ENCODE results near the gene BHLHA15.

The BHLHA15 gene

DNA sequence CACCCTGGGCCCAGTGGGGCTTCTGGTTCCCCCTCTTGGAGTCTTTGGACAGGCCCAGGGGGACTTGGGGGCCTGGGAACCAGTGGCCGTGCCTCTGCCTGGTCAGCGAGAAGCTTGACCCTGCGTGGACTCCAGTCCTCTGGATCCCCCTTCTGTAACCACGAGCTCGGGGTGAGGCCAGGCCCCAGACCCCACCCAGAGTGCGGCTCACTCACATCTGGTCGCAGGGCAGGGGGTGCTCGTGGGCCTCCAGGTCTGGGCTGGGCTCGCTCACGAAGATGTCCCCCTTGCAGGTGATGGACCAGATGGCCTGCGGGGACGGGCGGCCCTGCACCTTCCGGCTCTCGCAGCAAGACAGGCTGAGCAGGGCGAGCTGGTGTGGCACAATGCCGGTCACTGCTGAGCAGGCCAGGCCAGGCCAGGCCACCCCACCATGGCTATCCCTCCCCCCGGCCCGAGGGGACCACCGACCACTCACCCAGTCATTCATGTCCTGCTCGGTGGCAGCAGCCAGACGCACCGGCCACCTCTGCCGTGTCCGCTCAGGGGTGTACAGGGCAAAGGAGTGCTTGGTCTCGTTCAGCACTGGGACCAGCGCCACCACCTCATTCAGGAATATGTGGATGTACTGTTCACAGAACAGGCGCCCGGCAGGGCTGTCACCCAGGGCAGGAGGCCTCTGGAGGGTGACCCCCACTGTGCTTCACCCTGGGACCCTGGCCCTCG lies 19.7 kb downstream of the BHLHA15 start:
- TF ChIP-seq, protein P1, sequence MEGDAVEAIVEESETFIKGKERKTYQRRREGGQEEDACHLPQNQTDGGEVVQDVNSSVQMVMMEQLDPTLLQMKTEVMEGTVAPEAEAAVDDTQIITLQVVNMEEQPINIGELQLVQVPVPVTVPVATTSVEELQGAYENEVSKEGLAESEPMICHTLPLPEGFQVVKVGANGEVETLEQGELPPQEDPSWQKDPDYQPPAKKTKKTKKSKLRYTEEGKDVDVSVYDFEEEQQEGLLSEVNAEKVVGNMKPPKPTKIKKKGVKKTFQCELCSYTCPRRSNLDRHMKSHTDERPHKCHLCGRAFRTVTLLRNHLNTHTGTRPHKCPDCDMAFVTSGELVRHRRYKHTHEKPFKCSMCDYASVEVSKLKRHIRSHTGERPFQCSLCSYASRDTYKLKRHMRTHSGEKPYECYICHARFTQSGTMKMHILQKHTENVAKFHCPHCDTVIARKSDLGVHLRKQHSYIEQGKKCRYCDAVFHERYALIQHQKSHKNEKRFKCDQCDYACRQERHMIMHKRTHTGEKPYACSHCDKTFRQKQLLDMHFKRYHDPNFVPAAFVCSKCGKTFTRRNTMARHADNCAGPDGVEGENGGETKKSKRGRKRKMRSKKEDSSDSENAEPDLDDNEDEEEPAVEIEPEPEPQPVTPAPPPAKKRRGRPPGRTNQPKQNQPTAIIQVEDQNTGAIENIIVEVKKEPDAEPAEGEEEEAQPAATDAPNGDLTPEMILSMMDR (IDR thresholded peaks at IDR 0.05; ENCODE audit: extremely low read depth, missing control alignments) = no peak
- no peak for DNase-seq (ENCODE audit: low spot score)

DNA sequence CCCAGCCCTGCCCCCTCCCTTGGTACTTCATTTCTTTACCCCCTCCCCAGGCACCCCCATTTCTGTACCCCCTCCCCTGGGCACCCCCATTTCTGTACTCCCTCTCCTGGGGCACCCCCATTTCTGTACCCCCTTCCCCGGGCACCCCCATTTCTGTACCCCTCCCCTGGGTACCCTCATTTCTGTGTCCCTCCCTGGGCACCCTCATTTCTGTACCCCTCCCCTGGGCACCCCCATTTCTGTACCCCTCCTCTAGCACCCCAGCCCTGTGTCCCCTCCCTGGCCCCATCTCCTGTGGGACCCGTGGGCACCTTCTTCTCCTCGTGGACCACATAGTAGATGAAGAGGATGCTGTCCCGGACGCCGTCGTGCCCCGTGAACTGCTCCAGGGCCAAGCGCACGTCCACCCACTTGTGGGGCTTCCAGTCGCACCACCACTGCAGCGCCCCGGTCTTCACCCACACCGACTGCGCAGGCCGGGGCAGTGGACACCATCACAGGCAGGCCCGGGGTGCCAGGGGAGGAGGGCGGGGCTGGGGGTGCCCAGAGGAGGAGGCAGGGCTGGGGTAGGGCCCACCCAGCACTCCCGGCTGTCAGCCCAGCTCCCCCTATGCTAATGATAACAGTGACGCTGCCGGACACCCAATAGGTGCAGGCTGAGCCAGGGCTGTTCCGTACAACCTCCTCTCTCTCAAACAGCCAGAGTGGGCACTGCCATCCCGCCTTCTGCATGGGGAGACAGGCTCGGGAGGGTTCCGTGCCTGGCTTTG lies 20.4 kb downstream of the BHLHA15 start:
- TF ChIP-seq, protein P1 (IDR thresholded peaks at IDR 0.05; ENCODE audit: extremely low read depth, missing control alignments) = no peak
- no peak for DNase-seq (ENCODE audit: low spot score)

DNA sequence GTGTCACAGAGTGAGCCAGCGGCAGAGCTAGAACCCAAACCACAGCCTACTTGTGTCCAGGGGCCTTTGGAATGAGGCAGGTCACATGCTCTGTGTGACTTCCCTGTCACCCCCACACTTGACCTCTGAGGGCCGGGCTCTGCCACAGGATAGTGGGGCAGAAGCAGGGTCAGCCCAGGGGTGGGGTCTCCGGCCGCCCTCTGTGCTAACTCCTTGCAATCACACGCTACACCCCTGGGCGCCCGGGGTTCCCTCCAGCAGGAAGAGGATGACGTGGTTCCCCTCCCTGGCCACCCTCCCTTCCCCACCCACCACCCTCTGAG lies 21.0 kb downstream of the BHLHA15 start:
- TF ChIP-seq, protein P1 (IDR thresholded peaks at IDR 0.05; ENCODE audit: extremely low read depth, missing control alignments) = no peak
- no peak for DNase-seq (ENCODE audit: low spot score)

GRCh38 chr7:98232799-98233198 lies 21.6 kb downstream of the BHLHA15 start:
- TF ChIP-seq, protein P1 (IDR thresholded peaks at IDR 0.05; ENCODE audit: extremely low read depth, missing control alignments) = no peak
- DNase-seq (ENCODE audit: low spot score) = no peak

DNA sequence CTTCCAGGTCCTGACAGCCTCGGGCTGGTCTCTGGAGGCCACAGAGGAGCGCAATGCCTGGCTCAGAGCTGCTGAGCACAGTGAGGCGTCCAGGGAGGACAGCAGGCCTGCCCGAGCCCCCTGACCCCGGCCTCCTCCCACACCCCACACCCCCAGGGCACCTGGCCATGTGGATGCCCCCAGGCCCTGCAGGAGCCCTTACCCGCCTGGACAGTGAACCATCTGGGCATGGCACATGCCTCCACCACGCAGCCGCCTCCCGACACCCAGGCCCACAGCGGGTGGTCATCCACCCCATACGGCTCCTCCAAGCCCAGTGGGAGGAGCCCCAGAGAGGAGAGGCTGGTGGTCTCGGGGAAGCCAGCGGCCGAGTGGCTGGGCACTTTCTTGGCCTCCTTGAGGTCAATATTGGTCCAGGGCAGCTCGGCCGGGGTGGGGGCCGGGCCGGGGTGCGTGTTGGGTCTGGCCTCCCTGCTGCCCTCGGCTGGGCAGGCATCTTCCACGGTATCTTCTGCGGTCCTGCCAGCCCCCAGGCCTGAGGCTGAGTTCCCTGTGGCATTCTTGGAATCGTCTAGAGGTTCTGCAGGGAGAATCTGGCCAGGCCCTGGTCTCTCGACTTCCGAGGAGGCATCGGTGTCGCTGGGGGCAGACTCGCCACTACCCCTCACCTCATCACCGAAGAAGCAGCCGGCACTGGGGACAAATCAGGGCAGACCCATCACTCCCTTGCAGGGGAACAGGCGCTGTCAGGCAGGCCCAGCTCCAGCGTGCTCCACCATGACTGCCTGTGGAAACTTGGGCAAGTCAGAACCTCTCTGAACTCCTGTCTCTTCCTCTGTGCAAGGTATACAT lies 22.2 kb downstream of the BHLHA15 start:
- DNase-seq (ENCODE audit: low spot score) = no peak
- TF ChIP-seq, protein P1 (IDR thresholded peaks at IDR 0.05; ENCODE audit: extremely low read depth, missing control alignments) = no peak

- no peak for DNase-seq (ENCODE audit: low spot score)
- TF ChIP-seq, protein P1 (IDR thresholded peaks at IDR 0.05; ENCODE audit: extremely low read depth, missing control alignments) = no peak
These were observed 23.3 kb downstream of the BHLHA15 start for GRCh38 chr7:98234429-98235147.
